WI38 (cell line): ENCODE data around the gene HDAC4.
"Not testable (repeated sequence)": the region's sequence is repeated elsewhere in the genome, so short reads cannot be mapped to it uniquely, and the experiment has no call there.

Source experiments
- H3K4me3 ChIP-seq: 2 replicates; pipeline ENCODE4 v1.5.1; 2011; ENCODE audit warnings: low read depth, mild to moderate bottlenecking, control low read depth, low read length
- CTCF ChIP-seq: IDR thresholded peaks from 2 replicates; pipeline ENCODE4 v1.5.1; 2012; ENCODE audit warnings: low read depth, mild to moderate bottlenecking, control low read depth, low read length

HDAC4 gene

GRCh38 chr2:239075918-239076758, 324.7 kb downstream of the HDAC4 start:
- TF ChIP-seq CTCF: no peak
- H3K4me3 ChIP-seq: no peak overlapping the region

- no peak overlapping the region for H3K4me3 ChIP-seq
- TF ChIP-seq CTCF: no peak
These were observed 326.9 kb downstream of the HDAC4 start for GRCh38 chr2:239073745-239074530.

GRCh38 chr2:239073270-239073669, 327.6 kb downstream of the HDAC4 start:
- TF ChIP-seq CTCF: no peak
- H3K4me3 ChIP-seq: no peak overlapping the region

- no peak overlapping the region for H3K4me3 ChIP-seq
- TF ChIP-seq CTCF: no peak
These were observed 328.0 kb downstream of the HDAC4 start for GRCh38 chr2:239072786-239073185.

- H3K4me3 ChIP-seq: no peak overlapping the region
- no peak for TF ChIP-seq CTCF
These were observed 330.4 kb downstream of the HDAC4 start for GRCh38 chr2:239070466-239070865.

GRCh38 chr2:239069362-239070333, 331.2 kb downstream of the HDAC4 start:
- not testable (repeated sequence) for H3K4me3 ChIP-seq

GRCh38 chr2:239068411-239068810, 332.4 kb downstream of the HDAC4 start:
- H3K4me3 ChIP-seq: no peak overlapping the region
- TF ChIP-seq CTCF: no peak
